ENCODE measurements around the gene DENND5B. TPM values are rescaled to one million over a fixed set of nuclear protein-coding genes. Genes with fewer than 3 reads are reported as not detected.

DENND5B gene
- total RNA-seq, 1 experiment from 2014 or later: 9.2 TPM

GRCh38 chr12:31594681-31595080 lies 3.7 kb upstream of the DENND5B start:
- no peak overlapping the region for H3K4me2 ChIP-seq
- no peaks in the 10 kb centered on the region for H3K9me3 ChIP-seq (ENCODE audit: insufficient read depth, low read depth)
- H3K36me3 ChIP-seq (ENCODE audit: low read depth): no peaks in the 10 kb centered on the region
- H2AFZ ChIP-seq: no peak overlapping the region
- no peaks in the 10 kb centered on the region for H3K9me2 ChIP-seq (ENCODE audit: insufficient read depth)
- no peaks in the 10 kb centered on the region for H3K4me1 ChIP-seq (replicated peaks; ENCODE audit: insufficient read depth)
- H3K4me3 ChIP-seq: no peak overlapping the region
- H4K20me1 ChIP-seq (ENCODE audit: insufficient read depth): no peaks in the 10 kb centered on the region
- intact Hi-C loops (cut with micrococcal nuclease; ENCODE audit: unreplicated experiment): no loop called here
- H3K27ac ChIP-seq: no peak overlapping the region
- no peak for DNase-seq
- ChIA-PET CTCF (interaction anchor here (0.5 to 0.6 kb wide), 2 partner anchors 179 to 303 kb away, joined by 3 to 5 read pairs; no protein-coding TSS in a partner anchor), POLR2A (ENCODE audit: unreplicated experiment) (interaction anchor here (0.6 kb wide), 1 partner anchor 475 kb away, joined by 3 read pairs; no protein-coding TSS in a partner anchor)
- peaks cover 3% of the 10 kb centered on the region; the same call in 1 of the 2 replicates for H3F3A ChIP-seq (ENCODE audit: insufficient read depth, low read depth)
- H3K27me3 ChIP-seq (ENCODE audit: insufficient read depth, low read depth): no peaks in the 10 kb centered on the region
- H3K79me2 ChIP-seq (ENCODE audit: low read depth): no peaks in the 10 kb centered on the region
- no TSS peak for BruUV-seq (replicated peaks)
- no peak for TF ChIP-seq EZH2 (IDR thresholded peaks at IDR 0.05; ENCODE audit: low read depth)
- TF ChIP-seq, protein P1, sequence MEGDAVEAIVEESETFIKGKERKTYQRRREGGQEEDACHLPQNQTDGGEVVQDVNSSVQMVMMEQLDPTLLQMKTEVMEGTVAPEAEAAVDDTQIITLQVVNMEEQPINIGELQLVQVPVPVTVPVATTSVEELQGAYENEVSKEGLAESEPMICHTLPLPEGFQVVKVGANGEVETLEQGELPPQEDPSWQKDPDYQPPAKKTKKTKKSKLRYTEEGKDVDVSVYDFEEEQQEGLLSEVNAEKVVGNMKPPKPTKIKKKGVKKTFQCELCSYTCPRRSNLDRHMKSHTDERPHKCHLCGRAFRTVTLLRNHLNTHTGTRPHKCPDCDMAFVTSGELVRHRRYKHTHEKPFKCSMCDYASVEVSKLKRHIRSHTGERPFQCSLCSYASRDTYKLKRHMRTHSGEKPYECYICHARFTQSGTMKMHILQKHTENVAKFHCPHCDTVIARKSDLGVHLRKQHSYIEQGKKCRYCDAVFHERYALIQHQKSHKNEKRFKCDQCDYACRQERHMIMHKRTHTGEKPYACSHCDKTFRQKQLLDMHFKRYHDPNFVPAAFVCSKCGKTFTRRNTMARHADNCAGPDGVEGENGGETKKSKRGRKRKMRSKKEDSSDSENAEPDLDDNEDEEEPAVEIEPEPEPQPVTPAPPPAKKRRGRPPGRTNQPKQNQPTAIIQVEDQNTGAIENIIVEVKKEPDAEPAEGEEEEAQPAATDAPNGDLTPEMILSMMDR (conservative IDR thresholded peaks at IDR 0.05): no peak

GRCh38 chr12:31591380-31591901 lies 505 bp upstream of the DENND5B start:
- Histone ChIP-seq H2AFZ (peak overlapping the region; percentile 71; the same call in 1 of the 2 replicates), H3K27me3 (ENCODE audit: insufficient read depth, low read depth) (no peaks in the 10 kb centered on the region), H3K9me2 (ENCODE audit: insufficient read depth) (no peaks in the 10 kb centered on the region), H3K36me3 (ENCODE audit: low read depth) (no peaks in the 10 kb centered on the region), H3K4me3 (peak overlapping the region; percentile 78), H3K4me2 (peak overlapping the region; percentile 89), H4K20me1 (ENCODE audit: insufficient read depth) (no peaks in the 10 kb centered on the region), H3K79me2 (ENCODE audit: low read depth) (no peaks in the 10 kb centered on the region), H3K4me1 (replicated peaks; ENCODE audit: insufficient read depth) (peaks cover 12% of the 10 kb centered on the region), H3K27ac (no peak overlapping the region), H3F3A (ENCODE audit: insufficient read depth, low read depth) (peaks cover 8% of the 10 kb centered on the region; the same call in 1 of the 2 replicates), H3K9me3 (ENCODE audit: insufficient read depth, low read depth) (no peaks in the 10 kb centered on the region)
- CTCF ChIA-PET: no interaction called here
- TSS peak; percentile 51 for BruUV-seq (replicated peaks)
- DNase-seq: no peak
- no peak for TF ChIP-seq EZH2 (IDR thresholded peaks at IDR 0.05; ENCODE audit: low read depth)
- TF ChIP-seq, protein P1 (conservative IDR thresholded peaks at IDR 0.05): no peak
- POLR2A ChIA-PET (ENCODE audit: unreplicated experiment): no interaction called here
- intact Hi-C loops (cut with micrococcal nuclease; ENCODE audit: unreplicated experiment): loop anchor here (2.0 kb wide), 1 partner anchor 73 kb away; no protein-coding TSS in a partner anchor

GRCh38 chr12:31589904-31590641 lies 863 bp downstream of the DENND5B start:
- Histone ChIP-seq H3K4me3 (peak overlapping the region; percentile 78), H3K4me1 (replicated peaks; ENCODE audit: insufficient read depth) (peaks cover 12% of the 10 kb centered on the region), H3K9me3 (ENCODE audit: insufficient read depth, low read depth) (no peaks in the 10 kb centered on the region), H4K20me1 (ENCODE audit: insufficient read depth) (no peaks in the 10 kb centered on the region), H3K79me2 (ENCODE audit: low read depth) (no peaks in the 10 kb centered on the region), H2AFZ (peak overlapping the region; percentile 96), H3K9me2 (ENCODE audit: insufficient read depth) (no peaks in the 10 kb centered on the region), H3K27ac (no peak overlapping the region), H3K36me3 (ENCODE audit: low read depth) (no peaks in the 10 kb centered on the region), H3K27me3 (ENCODE audit: insufficient read depth, low read depth) (no peaks in the 10 kb centered on the region), H3F3A (ENCODE audit: insufficient read depth, low read depth) (peaks cover 8% of the 10 kb centered on the region; the same call in 1 of the 2 replicates), H3K4me2 (peak overlapping the region; percentile 89)
- CTCF ChIA-PET: no interaction called here
- TF ChIP-seq, protein P1 (conservative IDR thresholded peaks at IDR 0.05): no peak
- no peak for TF ChIP-seq EZH2 (IDR thresholded peaks at IDR 0.05; ENCODE audit: low read depth)
- DNase-seq: peak; percentile 40 to 64
- POLR2A ChIA-PET (ENCODE audit: unreplicated experiment): no interaction called here
- intact Hi-C loops (cut with micrococcal nuclease; ENCODE audit: unreplicated experiment): loop anchor here (1.0 to 5.0 kb wide), 3 partner anchors 71 to 263 kb away; partner anchors contain the start of gene SINHCAF
- TSS peak; percentile 30 for BruUV-seq (replicated peaks)
